ENCODE measurements around the gene TIMM22. TPM values are rescaled to one million over a fixed set of nuclear protein-coding genes. Genes with fewer than 3 reads are reported as not detected.

TIMM22 gene
- total RNA-seq, 1 donor: 20.3 TPM

DNA sequence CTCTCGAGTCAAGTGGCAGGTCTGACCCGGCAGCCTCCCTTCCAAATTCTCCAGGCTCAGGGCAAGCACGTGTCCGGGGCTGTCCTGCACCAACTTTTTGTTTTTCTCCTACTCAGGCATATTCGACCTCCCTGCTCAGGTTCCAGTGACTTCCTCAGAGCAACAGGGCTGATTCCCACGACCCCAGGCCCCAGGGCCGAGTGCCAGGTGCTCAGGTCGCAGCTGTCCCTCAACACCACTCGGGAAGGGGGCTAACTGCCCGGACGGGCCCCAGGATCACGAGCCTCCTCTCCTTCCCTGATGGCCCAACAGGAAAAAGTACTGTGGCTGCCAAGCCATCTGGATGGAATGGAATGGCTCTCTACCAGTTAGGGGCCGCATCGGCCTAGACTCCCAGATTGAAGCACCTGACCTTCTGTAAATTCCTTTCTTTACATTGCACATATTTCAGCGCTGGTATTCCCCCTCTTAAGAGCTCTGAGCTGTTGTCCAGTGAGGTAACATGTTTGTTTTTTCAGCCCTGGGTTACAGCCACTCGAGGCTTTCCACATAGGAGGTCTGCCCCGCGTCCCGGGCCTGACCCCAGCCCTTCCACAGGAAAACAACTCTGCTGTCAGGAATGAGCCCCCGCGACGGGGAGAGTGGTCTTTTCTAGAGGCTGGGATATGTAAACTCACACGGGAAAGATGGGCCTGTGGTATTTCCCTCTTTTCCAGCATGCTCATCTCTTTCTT is 42.3 kb upstream of the TIMM22 start:
- H3K4me3 ChIP-seq (ENCODE audit: low read depth, low read length): no peak overlapping the region
- TF ChIP-seq, protein P1, sequence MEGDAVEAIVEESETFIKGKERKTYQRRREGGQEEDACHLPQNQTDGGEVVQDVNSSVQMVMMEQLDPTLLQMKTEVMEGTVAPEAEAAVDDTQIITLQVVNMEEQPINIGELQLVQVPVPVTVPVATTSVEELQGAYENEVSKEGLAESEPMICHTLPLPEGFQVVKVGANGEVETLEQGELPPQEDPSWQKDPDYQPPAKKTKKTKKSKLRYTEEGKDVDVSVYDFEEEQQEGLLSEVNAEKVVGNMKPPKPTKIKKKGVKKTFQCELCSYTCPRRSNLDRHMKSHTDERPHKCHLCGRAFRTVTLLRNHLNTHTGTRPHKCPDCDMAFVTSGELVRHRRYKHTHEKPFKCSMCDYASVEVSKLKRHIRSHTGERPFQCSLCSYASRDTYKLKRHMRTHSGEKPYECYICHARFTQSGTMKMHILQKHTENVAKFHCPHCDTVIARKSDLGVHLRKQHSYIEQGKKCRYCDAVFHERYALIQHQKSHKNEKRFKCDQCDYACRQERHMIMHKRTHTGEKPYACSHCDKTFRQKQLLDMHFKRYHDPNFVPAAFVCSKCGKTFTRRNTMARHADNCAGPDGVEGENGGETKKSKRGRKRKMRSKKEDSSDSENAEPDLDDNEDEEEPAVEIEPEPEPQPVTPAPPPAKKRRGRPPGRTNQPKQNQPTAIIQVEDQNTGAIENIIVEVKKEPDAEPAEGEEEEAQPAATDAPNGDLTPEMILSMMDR (IDR thresholded peaks at IDR 0.05; ENCODE audit: insufficient read depth, low read depth, low read length): no peak
- DNase-seq (ENCODE audit: low read depth): peak; percentile 88

DNA sequence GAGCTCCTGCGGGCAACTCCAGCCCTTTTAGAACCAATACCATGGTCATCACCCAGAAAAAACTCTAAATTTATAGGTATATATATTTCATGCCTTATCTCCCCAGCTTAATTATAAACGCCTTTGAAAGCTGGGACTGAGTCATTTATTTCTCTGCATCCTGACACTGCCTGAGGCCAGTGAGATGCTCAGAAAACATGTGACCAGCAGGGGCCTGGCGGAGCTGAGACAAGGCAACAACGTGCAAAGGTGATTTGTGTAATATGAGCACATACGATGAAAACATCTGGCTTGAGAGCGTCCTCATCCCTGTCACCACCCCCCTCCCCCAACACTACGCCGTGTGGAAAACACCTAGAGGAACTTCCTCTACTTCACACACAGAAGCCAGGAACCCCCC is 40.0 kb upstream of the TIMM22 start:
- H3K4me3 ChIP-seq (ENCODE audit: low read depth, low read length): no peak overlapping the region
- peak; percentile 82 for DNase-seq (ENCODE audit: low read depth)
- TF ChIP-seq, protein P1 (IDR thresholded peaks at IDR 0.05; ENCODE audit: insufficient read depth, low read depth, low read length): no peak

DNA sequence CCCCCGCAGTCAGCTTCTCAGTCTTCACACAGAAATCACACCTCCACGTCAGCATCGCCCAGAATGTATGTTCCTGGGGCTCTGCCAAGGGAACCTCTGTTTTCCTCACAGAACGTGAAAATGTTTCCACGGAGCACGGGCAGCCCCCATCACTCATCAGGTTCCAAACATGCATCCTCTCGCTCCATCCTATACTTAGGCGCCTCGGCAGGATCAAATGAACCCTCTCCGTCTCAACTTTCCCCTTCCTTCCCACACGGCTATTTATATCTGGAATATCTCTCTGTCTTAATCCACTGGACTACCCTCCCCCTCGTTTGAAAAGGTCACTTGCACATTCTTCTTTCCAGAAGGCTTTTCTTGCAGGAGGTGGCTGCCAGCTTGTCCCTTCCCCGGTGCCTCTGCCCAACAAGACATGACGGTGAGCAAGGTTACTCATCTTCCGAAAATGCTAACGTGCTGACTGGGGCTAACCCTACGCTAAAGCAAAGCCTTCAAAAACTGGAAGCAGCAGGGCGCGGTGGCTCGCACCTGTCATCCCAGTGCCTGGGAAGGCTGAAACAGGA is 39.0 kb upstream of the TIMM22 start:
- TF ChIP-seq, protein P1 (IDR thresholded peaks at IDR 0.05; ENCODE audit: insufficient read depth, low read depth, low read length): no peak
- DNase-seq (ENCODE audit: low read depth): no peak
- no peak overlapping the region for H3K4me3 ChIP-seq (ENCODE audit: low read depth, low read length)

DNA sequence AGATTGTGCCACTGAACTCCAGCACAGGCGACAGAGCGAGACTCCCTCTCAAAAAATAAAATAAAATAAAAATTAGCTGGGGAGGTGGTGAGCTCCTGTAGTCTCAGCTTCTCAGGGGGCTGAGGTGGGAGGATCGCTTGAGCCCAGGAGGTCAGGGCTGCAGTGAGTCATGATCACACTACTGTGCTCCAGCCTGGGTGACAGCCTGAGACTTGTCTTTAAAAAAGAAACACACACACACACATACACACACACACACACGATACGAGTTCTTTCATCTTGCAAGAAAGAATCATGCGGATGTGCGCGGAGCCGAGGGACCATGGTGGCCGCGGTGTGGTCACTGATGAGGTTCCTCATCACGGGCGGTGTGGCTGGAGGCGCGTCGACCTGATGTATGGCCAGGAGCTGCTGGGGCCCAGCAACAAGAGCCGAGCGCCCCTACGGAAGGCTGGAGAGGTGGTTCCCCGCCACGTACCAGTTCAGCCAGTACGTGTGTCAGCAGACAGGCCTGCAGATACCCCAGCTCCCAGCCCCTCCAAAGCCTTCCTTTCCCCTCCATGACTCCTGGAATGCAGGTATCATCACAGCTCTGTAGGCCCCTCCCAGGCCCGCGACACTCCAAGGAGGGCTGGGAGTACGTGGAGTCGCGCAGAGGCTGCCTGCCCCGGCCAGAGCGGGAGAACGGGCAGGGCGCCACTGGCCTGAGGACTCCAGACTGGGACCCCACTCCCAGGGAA is 38.0 kb upstream of the TIMM22 start:
- H3K4me3 ChIP-seq (ENCODE audit: low read depth, low read length): no peak overlapping the region
- DNase-seq (ENCODE audit: low read depth): peak; percentile 57
- TF ChIP-seq, protein P1 (IDR thresholded peaks at IDR 0.05; ENCODE audit: insufficient read depth, low read depth, low read length): no peak

DNA sequence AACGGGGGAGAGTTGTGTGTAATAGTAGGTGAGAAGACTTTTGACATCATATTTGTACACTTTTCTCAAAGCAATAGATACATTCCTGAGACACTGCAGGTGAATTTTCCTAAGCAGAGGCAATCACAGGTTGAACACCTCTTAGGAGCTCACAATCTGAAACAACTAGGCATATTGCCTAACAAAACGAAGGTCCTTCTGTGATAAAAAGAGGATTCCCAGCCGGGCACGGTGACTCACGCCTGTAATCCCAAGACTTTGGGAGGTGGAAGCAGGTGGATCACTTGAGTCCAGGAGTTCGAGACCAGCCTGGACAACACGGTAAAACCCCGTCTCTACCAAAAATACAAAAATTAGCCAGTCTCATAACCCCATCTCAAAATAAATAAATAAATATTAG is 34.8 kb upstream of the TIMM22 start:
- no peak overlapping the region for H3K4me3 ChIP-seq (ENCODE audit: low read depth, low read length)
- no peak for DNase-seq (ENCODE audit: low read depth)
- TF ChIP-seq, protein P1 (IDR thresholded peaks at IDR 0.05; ENCODE audit: insufficient read depth, low read depth, low read length): no peak

DNA sequence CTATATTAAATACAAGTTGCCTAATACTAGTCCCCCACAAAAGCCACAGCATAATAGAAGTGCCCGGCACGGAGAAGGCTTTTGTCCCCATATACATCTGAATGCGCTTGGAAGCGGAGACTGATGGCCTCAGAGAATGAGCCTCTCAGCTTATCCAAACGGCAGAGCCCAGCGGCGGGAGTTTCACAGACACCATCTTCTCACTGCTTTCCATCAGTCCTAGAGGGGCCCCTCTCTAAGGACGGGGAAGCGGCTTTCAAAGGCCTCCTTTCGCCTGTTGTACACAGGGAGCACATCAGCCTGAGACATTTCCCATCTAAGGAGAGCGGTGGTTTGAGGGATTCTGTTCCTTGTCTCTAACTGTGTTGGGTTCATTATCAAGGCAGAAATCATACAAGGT is 34.3 kb upstream of the TIMM22 start:
- no peak overlapping the region for H3K4me3 ChIP-seq (ENCODE audit: low read depth, low read length)
- no peak for DNase-seq (ENCODE audit: low read depth)
- TF ChIP-seq, protein P1 (IDR thresholded peaks at IDR 0.05; ENCODE audit: insufficient read depth, low read depth, low read length): no peak
